Liver (tissue), 9 donors: ENCODE results near the gene AMHR2. TPM values are rescaled to one million over a fixed set of nuclear protein-coding genes. Genes with fewer than 3 reads are reported as not detected.

Source experiments
- DNase-seq: peaks from one replicate; pipeline ENCODE4 v3.0.0-alpha.2; 2017; ENCODE audit warnings: low spot score
- H3K27ac ChIP-seq, 2 donors: one replicate each; pipeline ENCODE4 v1.7.0; 2013; ENCODE audit warnings: inconsistent platforms in 2 of 2, low read length in 2 of 2, control low read depth in 1 of 2, low read depth in 1 of 2, mild to moderate bottlenecking in 1 of 2
- H3K27me3 ChIP-seq, 4 donors: one replicate each; pipeline versions ENCODE4 v1.6.1 to v1.7.0; 2013; ENCODE audit warnings: low read length in 3 of 4, inconsistent platforms in 1 of 4, mild to moderate bottlenecking in 1 of 4, moderate library complexity in 1 of 4; ENCODE audit not compliant: control insufficient read depth in 4 of 4, insufficient read depth in 4 of 4
- H3K36me3 ChIP-seq, 4 donors: one replicate each; pipeline versions ENCODE4 v1.6.1 to v1.7.0; 2013; ENCODE audit warnings: low read length in 3 of 4, mild to moderate bottlenecking in 3 of 4, low read depth in 1 of 4, moderate library complexity in 1 of 4; ENCODE audit not compliant: control insufficient read depth in 4 of 4, insufficient read depth in 3 of 4
- H3K4me1 ChIP-seq, 4 donors: one replicate each; pipeline versions ENCODE4 v1.6.1 to v1.7.0; 2013; ENCODE audit warnings: low read length in 3 of 4, mild to moderate bottlenecking in 3 of 4, moderate library complexity in 1 of 4; ENCODE audit not compliant: control insufficient read depth in 4 of 4, insufficient read depth in 4 of 4
- H3K4me3 ChIP-seq, 3 donors: one replicate each; pipeline versions ENCODE4 v1.6.1 to v1.7.0; 2013; ENCODE audit warnings: low read length in 3 of 3, control low read depth in 1 of 3, low read depth in 1 of 3, mild to moderate bottlenecking in 1 of 3
- H3K9ac ChIP-seq, 2 donors: one replicate each; pipeline ENCODE4 v1.7.0; 2013; ENCODE audit warnings: low read length in 2 of 2, mild to moderate bottlenecking in 2 of 2, moderate library complexity in 2 of 2, control low read depth in 1 of 2, low read depth in 1 of 2
- H3K9me3 ChIP-seq, 4 donors: one replicate each; pipeline versions ENCODE4 v1.6.1 to v1.7.0; 2013; ENCODE audit warnings: low read length in 3 of 4; ENCODE audit not compliant: control insufficient read depth in 4 of 4
- EGR1 ChIP-seq, 2 donors: IDR thresholded peaks; 2 replicates each; pipeline ENCODE4 v1.6.1; 2016 to 2018; ENCODE audit warnings: antibody characterized with exemption in 2 of 2, low read depth in 2 of 2
- GABPA ChIP-seq, 2 donors: IDR thresholded peaks in 1 of 2; conservative IDR thresholded peaks in 1 of 2; 2 replicates each; pipeline ENCODE4 v1.6.1; 2016; ENCODE audit warnings: antibody characterized with exemption in 2 of 2, mild to moderate bottlenecking in 1 of 2, moderate library complexity in 1 of 2
- HNF4G ChIP-seq: IDR thresholded peaks from 2 replicates; pipeline ENCODE4 v1.6.1; 2016; ENCODE audit warnings: antibody characterized with exemption
- JUND ChIP-seq, 2 donors: IDR thresholded peaks; 2 replicates each; pipeline ENCODE4 v1.6.1; 2016; ENCODE audit warnings: antibody characterized with exemption in 2 of 2
- NR2F2 ChIP-seq: IDR thresholded peaks from 2 replicates; pipeline ENCODE4 v1.6.1; 2016; ENCODE audit warnings: antibody characterized with exemption
- YY1 ChIP-seq: IDR thresholded peaks from 2 replicates; pipeline ENCODE4 v1.6.1; 2016; ENCODE audit warnings: antibody characterized with exemption, mild to moderate bottlenecking
- WGBS: extraction: QIAGEN DNeasy Blood & Tissue Kit; methylation state at CpG from one replicate; pipeline ENCODE4 v1.1.7; 2013; 5-methylcytosine and 5-hydroxymethylcytosine counted together
- polyA plus RNA-seq, 2 donors: library from polyadenylated mRNA; stranded (reverse) in 1 of 2; unstranded in 1 of 2; fragments of 200-250 nt in 1 of 2; fragments of >200 nt in 1 of 2; fragmentation: Nextera tagmentation in 1 of 2; extraction: Ambion mirVana in 1 of 2; gene quantifications; one replicate each; pipeline versions ENCODE4 v1.2.1 to v1.2.3, GENCODE V29; 2013 to 2015
- total RNA-seq, 2 donors: library from RNA; depleted of rRNA; stranded (reverse); fragments of >200 nt; gene quantifications; one replicate each; pipeline ENCODE4 v1.2.3, GENCODE V29; 2014
- TF ChIP-seq, protein P1 (sequence below): IDR thresholded peaks from 2 replicates; pipeline ENCODE4 v1.6.1; 2016; ENCODE audit warnings: antibody characterized with exemption
- TF ChIP-seq, protein P2 (sequence below): IDR thresholded peaks from 2 replicates; pipeline ENCODE4 v1.6.1; 2016; ENCODE audit warnings: antibody characterized with exemption
- donor health status: healthy.
- donor health status: healthy.
- donor health status: healthy.
- donor health status: healthy.
- donor health status: healthy.

AMHR2 gene
- total and polyA plus RNA-seq, 4 donors, result 0.67 to 1.3 (median 0.92) TPM

GRCh38 chr12:53479331-53479730, 55.7 kb downstream of the AMHR2 start:
- no peak overlapping the region for H3K27ac ChIP-seq
- H3K36me3 ChIP-seq, result peaks cover 8 to 72% (median 64%) of the 10 kb centered on the region in 4 donors
- no peaks in the 10 kb centered on the region for H3K27me3 ChIP-seq
- peaks cover 0 to 2% (median 0%) of the 10 kb centered on the region in 4 donors for H3K4me1 ChIP-seq
- TF ChIP-seq HNF4G (no peak), NR2F2 (no peak)
- no peak overlapping the region for H3K4me3 ChIP-seq
- H3K9ac ChIP-seq, result no peak overlapping the region
- 88% methylated on average over 5 of the region's 5 CpGs for WGBS
- no peak for DNase-seq
- no peaks in the 10 kb centered on the region for H3K9me3 ChIP-seq

- 80% methylated on average over 12 of the region's 12 CpGs for WGBS
- no peak overlapping the region for H3K27ac ChIP-seq
These were observed 57.1 kb downstream of the AMHR2 start for GRCh38 chr12:53480491-53481442.

More at GRCh38 chr12:53480491-53481442, 57.1 kb downstream of the AMHR2 start:
- Histone ChIP-seq H3K27me3 (no peaks in the 10 kb centered on the region), H3K4me1 (no peaks in the 10 kb centered on the region), H3K9me3 (no peaks in the 10 kb centered on the region), H3K36me3 (peaks cover 4 to 66% (median 54%) of the 10 kb centered on the region in 4 donors), H3K4me3 (no peak overlapping the region), H3K9ac (no peak overlapping the region)
- TF ChIP-seq EGR1 (IDR thresholded peaks at IDR 0.05; ENCODE audit: low read depth in 2 of 2) (no peak), JUND (IDR thresholded peaks at IDR 0.05) (no peak), GABPA (IDR thresholded peaks at IDR 0.05 in 1 of 2, conservative IDR thresholded peaks at IDR 0.05 in 1 of 2) (no peak), YY1 (no peak)
- TF ChIP-seq, protein P1, sequence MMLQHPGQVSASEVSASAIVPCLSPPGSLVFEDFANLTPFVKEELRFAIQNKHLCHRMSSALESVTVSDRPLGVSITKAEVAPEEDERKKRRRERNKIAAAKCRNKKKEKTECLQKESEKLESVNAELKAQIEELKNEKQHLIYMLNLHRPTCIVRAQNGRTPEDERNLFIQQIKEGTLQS, result no peak
- TF ChIP-seq, protein P2, sequence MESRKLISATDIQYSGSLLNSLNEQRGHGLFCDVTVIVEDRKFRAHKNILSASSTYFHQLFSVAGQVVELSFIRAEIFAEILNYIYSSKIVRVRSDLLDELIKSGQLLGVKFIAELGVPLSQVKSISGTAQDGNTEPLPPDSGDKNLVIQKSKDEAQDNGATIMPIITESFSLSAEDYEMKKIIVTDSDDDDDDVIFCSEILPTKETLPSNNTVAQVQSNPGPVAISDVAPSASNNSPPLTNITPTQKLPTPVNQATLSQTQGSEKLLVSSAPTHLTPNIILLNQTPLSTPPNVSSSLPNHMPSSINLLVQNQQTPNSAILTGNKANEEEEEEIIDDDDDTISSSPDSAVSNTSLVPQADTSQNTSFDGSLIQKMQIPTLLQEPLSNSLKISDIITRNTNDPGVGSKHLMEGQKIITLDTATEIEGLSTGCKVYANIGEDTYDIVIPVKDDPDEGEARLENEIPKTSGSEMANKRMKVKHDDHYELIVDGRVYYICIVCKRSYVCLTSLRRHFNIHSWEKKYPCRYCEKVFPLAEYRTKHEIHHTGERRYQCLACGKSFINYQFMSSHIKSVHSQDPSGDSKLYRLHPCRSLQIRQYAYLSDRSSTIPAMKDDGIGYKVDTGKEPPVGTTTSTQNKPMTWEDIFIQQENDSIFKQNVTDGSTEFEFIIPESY, result no peak
- DNase-seq, result no peak

Other genes with a start within 250 kb of the AMHR2 start
- gene ZNF740, start 243.1 kb upstream of the AMHR2 start, total RNA-seq, result 10 to 100 TPM in 1 of 2 donors, 1 to 10 TPM in 1; 8.4 to 14.4 TPM
- 1 to 10 TPM; 1.4 to 4.3 TPM for gene ZNF740, start 243.1 kb upstream of the AMHR2 start, polyA plus RNA-seq
- gene CSAD, start 242.9 kb upstream of the AMHR2 start, total RNA-seq, result 10 to 100 TPM in 1 of 2 donors, 1 to 10 TPM in 1; 4.4 to 37.1 TPM
- 10 to 100 TPM; 33.1 to 41.5 TPM for gene CSAD, start 242.9 kb upstream of the AMHR2 start, polyA plus RNA-seq
- 1 to 10 TPM; 1.7 to 1.8 TPM for gene ITGB7, start 216.6 kb upstream of the AMHR2 start, total RNA-seq
- gene ITGB7, start 216.6 kb upstream of the AMHR2 start, polyA plus RNA-seq, result 1 to 10 TPM; 2.4 TPM
- 1 to 10 TPM; 2.7 to 3.1 TPM for gene RARG, start 191.6 kb upstream of the AMHR2 start, total RNA-seq
- 1 to 10 TPM; 1.7 to 2.7 TPM for gene RARG, start 191.6 kb upstream of the AMHR2 start, polyA plus RNA-seq
- 10 to 100 TPM in 1 of 2 donors, 1 to 10 TPM in 1; 3.4 to 19.3 TPM for gene ESPL1, start 155.6 kb upstream of the AMHR2 start, total RNA-seq
- gene ESPL1, start 155.6 kb upstream of the AMHR2 start, polyA plus RNA-seq, result 1 to 10 TPM; 2.8 to 3.9 TPM
- 100 to 1,000 TPM; 118 to 176 TPM for gene PFDN5, start 128.3 kb upstream of the AMHR2 start, total RNA-seq
- gene PFDN5, start 128.3 kb upstream of the AMHR2 start, polyA plus RNA-seq, result 100 to 1,000 TPM; 237 to 245 TPM
- gene MYG1, start 124.2 kb upstream of the AMHR2 start, total RNA-seq, result 10 to 100 TPM; 15.0 to 18.8 TPM
- gene MYG1, start 124.2 kb upstream of the AMHR2 start, polyA plus RNA-seq, result 10 to 100 TPM; 19.8 to 28.0 TPM
- gene AAAS, start 102.2 kb upstream of the AMHR2 start, total RNA-seq, result 10 to 100 TPM; 25.4 to 37.0 TPM
- gene AAAS, start 102.2 kb upstream of the AMHR2 start, polyA plus RNA-seq, result 10 to 100 TPM; 17.3 to 18.8 TPM
- gene SP7, start 87.5 kb upstream of the AMHR2 start, total RNA-seq, result not detected
- not detected for gene SP7, start 87.5 kb upstream of the AMHR2 start, polyA plus RNA-seq
- 10 to 100 TPM; 28.4 to 36.5 TPM for gene SP1, start 43.7 kb upstream of the AMHR2 start, total RNA-seq
- gene SP1, start 43.7 kb upstream of the AMHR2 start, polyA plus RNA-seq, result 1 to 10 TPM; 3.8 to 7.9 TPM
- 10 to 100 TPM; 18.2 to 21.3 TPM for gene PRR13, start 17.9 kb downstream of the AMHR2 start, total RNA-seq
- gene PRR13, start 17.9 kb downstream of the AMHR2 start, polyA plus RNA-seq, result 100 to 1,000 TPM; 101 to 107 TPM
- 100 to 1,000 TPM; 224 to 377 TPM for gene PCBP2, start 28.2 kb downstream of the AMHR2 start, total RNA-seq
- 100 to 1,000 TPM; 130 to 222 TPM for gene PCBP2, start 28.2 kb downstream of the AMHR2 start, polyA plus RNA-seq
- gene MAP3K12, start 75.6 kb downstream of the AMHR2 start, total RNA-seq, result 1 to 10 TPM; 1.5 to 2.4 TPM
- gene MAP3K12, start 75.6 kb downstream of the AMHR2 start, polyA plus RNA-seq, result 1 to 10 TPM in 1 of 2 donors, under 1 TPM in 1; 0.53 to 1.4 TPM
- gene TARBP2, start 77.4 kb downstream of the AMHR2 start, total RNA-seq, result 10 to 100 TPM; 18.7 to 22.0 TPM
- 10 to 100 TPM; 15.7 to 18.1 TPM for gene TARBP2, start 77.4 kb downstream of the AMHR2 start, polyA plus RNA-seq
- gene NPFF, start 83.6 kb downstream of the AMHR2 start, total RNA-seq, result not detected
- not detected for gene NPFF, start 83.6 kb downstream of the AMHR2 start, polyA plus RNA-seq
- 10 to 100 TPM in 1 of 2 donors, 1 to 10 TPM in 1; 5.3 to 14.5 TPM for gene ATF7, start 202.5 kb downstream of the AMHR2 start, total RNA-seq
- gene ATF7, start 202.5 kb downstream of the AMHR2 start, polyA plus RNA-seq, result 10 to 100 TPM in 1 of 2 donors, 1 to 10 TPM in 1; 5.6 to 14.1 TPM